OCI-LY1 (cell line): ENCODE measurements around the gene OXSR1.

Experiments
- H2AFZ ChIP-seq: fragments of 200-600 bp; sonication (generic), shearing (Covaris generic); 2 replicates; pipeline ENCODE4 v1.6.0; 2014; ENCODE audit warnings: antibody characterized with exemption, mild to moderate bottlenecking, low read length
- H3F3A ChIP-seq: fragments of 200-600 bp; sonication (generic), shearing (Covaris generic); 2 replicates; pipeline ENCODE4 v1.6.0; 2014; ENCODE audit warnings: mild to moderate bottlenecking, antibody characterized with exemption, low read length, moderate library complexity; ENCODE audit not compliant: insufficient read depth
- H3K27ac ChIP-seq: fragments of 200-600 bp; sonication (generic); 2 replicates; pipeline ENCODE4 v1.5.1; 2014; ENCODE audit warnings: low read length, mixed run types, mild to moderate bottlenecking, low read depth; ENCODE audit not compliant: poor library complexity, severe bottlenecking
- H3K27me3 ChIP-seq: fragments of 200-600 bp; sonication (generic); 2 replicates; pipeline ENCODE4 v1.6.0; 2014; ENCODE audit warnings: antibody characterized with exemption, mild to moderate bottlenecking, low read length, moderate library complexity; ENCODE audit not compliant: insufficient read depth
- H3K36me3 ChIP-seq: fragments of 200-600 bp; sonication (generic); 2 replicates; pipeline ENCODE4 v1.6.1; 2014; ENCODE audit warnings: mild to moderate bottlenecking, antibody characterized with exemption, low read length, moderate library complexity, mixed read lengths; ENCODE audit not compliant: insufficient read depth
- H3K4me1 ChIP-seq: fragments of 200-600 bp; sonication (generic); 2 replicates; pipeline ENCODE4 v1.5.1; 2014; ENCODE audit warnings: mild to moderate bottlenecking, low read length, moderate library complexity; ENCODE audit not compliant: insufficient read depth, severe bottlenecking
- H3K4me2 ChIP-seq: fragments of 200-600 bp; sonication (generic), shearing (Covaris generic); 2 replicates; pipeline ENCODE4 v1.6.1; 2014; ENCODE audit warnings: low read length
- H3K4me3 ChIP-seq: fragments of 200-600 bp; sonication (generic); 2 replicates; pipeline ENCODE4 v1.5.1; 2014; ENCODE audit warnings: low read length, low read depth, mild to moderate bottlenecking, mixed read lengths; ENCODE audit not compliant: poor library complexity, severe bottlenecking
- H3K79me2 ChIP-seq: fragments of 200-600 bp; shearing (Covaris generic); 2 replicates; pipeline ENCODE4 v1.6.1; 2016; ENCODE audit warnings: mixed run types, low read length, mixed read lengths; ENCODE audit not compliant: insufficient read depth
- H3K9ac ChIP-seq: fragments of 200-600 bp; sonication (generic), shearing (Covaris generic); 2 replicates; pipeline ENCODE4 v1.6.1; 2014; ENCODE audit warnings: mild to moderate bottlenecking, low read length, mixed read lengths
- H3K9me2 ChIP-seq: fragments of 200-600 bp; sonication (generic), shearing (Covaris generic); 2 replicates; pipeline ENCODE4 v1.6.1; 2014; ENCODE audit warnings: low read depth, mild to moderate bottlenecking, low read length, mixed read lengths
- H3K9me3 ChIP-seq: fragments of 200-600 bp; shearing (Covaris generic); 2 replicates; pipeline ENCODE4 v1.6.1; 2014; ENCODE audit warnings: low read length, mixed read lengths
- H4K20me1 ChIP-seq: fragments of 200-600 bp; sonication (generic), shearing (Covaris generic); 2 replicates; pipeline ENCODE4 v1.6.0; 2016; ENCODE audit warnings: mild to moderate bottlenecking, low read length; ENCODE audit not compliant: insufficient read depth
- CTCF ChIP-seq: fragments of 200-600 bp; sonication (generic), shearing (Covaris generic); IDR thresholded peaks from 2 replicates; pipeline ENCODE4 v1.5.1; 2017; ENCODE audit warnings: mild to moderate bottlenecking, antibody characterized with exemption, low read length, moderate library complexity, mixed read lengths
- EZH2 ChIP-seq: fragments of 200-600 bp; sonication (generic), shearing (Covaris generic); IDR thresholded peaks from 2 replicates; pipeline ENCODE4 v1.8.0; 2017; ENCODE audit warnings: borderline replicate concordance, mixed run types, mild to moderate bottlenecking, antibody characterized with exemption, low read length, moderate library complexity, mixed read lengths

The OXSR1 gene

DNA sequence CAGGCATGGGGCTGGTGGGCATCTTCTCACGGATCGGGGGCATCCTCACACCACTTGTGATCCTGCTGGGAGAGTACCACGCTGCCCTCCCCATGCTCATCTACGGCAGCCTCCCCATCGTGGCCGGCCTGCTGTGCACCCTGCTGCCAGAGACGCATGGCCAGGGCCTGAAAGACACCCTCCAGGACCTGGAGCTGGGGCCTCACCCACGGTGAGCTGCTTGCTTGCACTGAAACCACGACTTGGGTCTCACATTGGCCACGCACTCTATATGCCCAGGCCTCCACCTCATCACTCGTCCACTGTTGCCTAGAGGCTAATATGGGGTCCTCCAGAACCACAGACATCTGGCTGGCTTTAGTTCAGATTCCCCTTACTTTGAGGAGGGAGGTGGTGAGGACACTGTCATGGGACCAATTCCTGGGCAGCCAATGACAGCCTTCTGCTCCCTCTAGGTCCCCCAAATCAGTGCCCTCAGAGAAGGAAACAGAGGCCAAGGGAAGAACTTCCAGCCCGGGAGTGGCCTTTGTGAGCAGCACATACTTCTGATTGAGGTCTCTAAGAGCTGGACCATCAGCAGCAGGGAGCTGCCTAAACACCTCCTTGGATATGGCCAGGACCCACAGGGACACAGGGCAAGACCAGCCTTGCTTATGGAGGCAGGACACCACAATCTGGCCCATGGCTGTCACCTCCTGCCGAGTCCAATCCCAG, 111.7 kb downstream of the OXSR1 start:
- H3K4me1 ChIP-seq, result no peaks in the 10 kb centered on the region
- no peak for TF ChIP-seq EZH2
- TF ChIP-seq CTCF, result no peak
- H2AFZ ChIP-seq, result no peak overlapping the region
- H3K4me2 ChIP-seq, result no peak overlapping the region
- no peaks in the 10 kb centered on the region for H3K9me3 ChIP-seq
- H3K9me2 ChIP-seq, result no peaks in the 10 kb centered on the region
- H3K27ac ChIP-seq, result no peak overlapping the region
- H3F3A ChIP-seq, result no peaks in the 10 kb centered on the region
- no peaks in the 10 kb centered on the region for H3K79me2 ChIP-seq
- no peak overlapping the region for H3K4me3 ChIP-seq
- H4K20me1 ChIP-seq, result no peaks in the 10 kb centered on the region
- no peaks in the 10 kb centered on the region for H3K27me3 ChIP-seq
- H3K9ac ChIP-seq, result no peak overlapping the region
- no peaks in the 10 kb centered on the region for H3K36me3 ChIP-seq

DNA sequence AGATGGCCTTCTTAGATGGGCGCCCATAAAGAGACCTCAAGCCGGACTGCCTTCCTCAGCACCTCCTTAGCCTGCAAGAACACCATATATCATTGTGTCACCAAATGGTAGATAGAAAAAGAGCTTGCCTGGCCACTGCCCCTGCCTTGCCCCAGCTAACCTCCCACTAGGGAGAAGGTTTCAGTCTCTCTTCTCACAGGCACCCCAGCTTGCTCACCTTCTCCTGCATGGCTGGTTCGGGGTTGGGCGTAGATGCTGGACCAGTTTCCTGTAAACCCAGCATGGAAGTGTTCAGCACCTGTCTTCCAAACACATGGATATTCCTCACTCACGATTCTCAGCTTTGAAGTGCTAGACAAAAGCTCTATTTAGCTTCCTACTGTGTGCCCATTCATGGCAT, 113.5 kb downstream of the OXSR1 start:
- H3K4me2 ChIP-seq, result no peak overlapping the region
- no peaks in the 10 kb centered on the region for H3F3A ChIP-seq
- no peaks in the 10 kb centered on the region for H3K9me2 ChIP-seq
- no peaks in the 10 kb centered on the region for H3K79me2 ChIP-seq
- TF ChIP-seq EZH2, result no peak
- no peak for TF ChIP-seq CTCF
- H3K36me3 ChIP-seq, result no peaks in the 10 kb centered on the region
- no peak overlapping the region for H3K9ac ChIP-seq
- H2AFZ ChIP-seq, result no peak overlapping the region
- no peaks in the 10 kb centered on the region for H3K9me3 ChIP-seq
- H3K4me3 ChIP-seq, result no peak overlapping the region
- no peaks in the 10 kb centered on the region for H3K4me1 ChIP-seq
- H3K27me3 ChIP-seq, result no peaks in the 10 kb centered on the region
- H4K20me1 ChIP-seq, result no peaks in the 10 kb centered on the region
- no peak overlapping the region for H3K27ac ChIP-seq

GRCh38 chr3:38281895-38282686, 116.8 kb downstream of the OXSR1 start, which contains the start of gene SLC22A14:
TSS of gene SLC22A14 (plus strand) at chr3:38282294. CDS start at chr3:38306027, 23,733 bp downstream.
- no peak within 1 kb of the TSS for H2AFZ ChIP-seq

More at GRCh38 chr3:38281895-38282686, 116.8 kb downstream of the OXSR1 start, which contains the start of gene SLC22A14:
- Histone ChIP-seq H3F3A (no peaks in the 10 kb centered on the region), H4K20me1 (no peaks in the 10 kb centered on the region), H3K79me2 (no peaks in the 10 kb centered on the region), H3K27me3 (no peaks in the 10 kb centered on the region), H3K9me3 (no peaks in the 10 kb centered on the region), H3K4me2 (no peak within 1 kb of the TSS), H3K4me3 (no peak within 1 kb of the TSS), H3K36me3 (no peaks in the 10 kb centered on the region), H3K9ac (no peak within 1 kb of the TSS), H3K27ac (no peak within 1 kb of the TSS), H3K9me2 (no peaks in the 10 kb centered on the region), H3K4me1 (no peaks in the 10 kb centered on the region)
- TF ChIP-seq CTCF (peak; percentile 45), EZH2 (no peak)
